NCI-H2171 treated with DMSO at 0.1 percent for 48 hours (cell line): Measurements from ENCODE around the gene PTRHD1.

Source experiments
- DNase-seq: peaks from one replicate; lab custom pipeline; 2025; lab: John Stamatoyannopoulos, UW

The PTRHD1 gene

GRCh38 chr2:24830351-24830750 is 37.2 kb upstream of the PTRHD1 start:
- DNase-seq: peak; percentile 27

DNA sequence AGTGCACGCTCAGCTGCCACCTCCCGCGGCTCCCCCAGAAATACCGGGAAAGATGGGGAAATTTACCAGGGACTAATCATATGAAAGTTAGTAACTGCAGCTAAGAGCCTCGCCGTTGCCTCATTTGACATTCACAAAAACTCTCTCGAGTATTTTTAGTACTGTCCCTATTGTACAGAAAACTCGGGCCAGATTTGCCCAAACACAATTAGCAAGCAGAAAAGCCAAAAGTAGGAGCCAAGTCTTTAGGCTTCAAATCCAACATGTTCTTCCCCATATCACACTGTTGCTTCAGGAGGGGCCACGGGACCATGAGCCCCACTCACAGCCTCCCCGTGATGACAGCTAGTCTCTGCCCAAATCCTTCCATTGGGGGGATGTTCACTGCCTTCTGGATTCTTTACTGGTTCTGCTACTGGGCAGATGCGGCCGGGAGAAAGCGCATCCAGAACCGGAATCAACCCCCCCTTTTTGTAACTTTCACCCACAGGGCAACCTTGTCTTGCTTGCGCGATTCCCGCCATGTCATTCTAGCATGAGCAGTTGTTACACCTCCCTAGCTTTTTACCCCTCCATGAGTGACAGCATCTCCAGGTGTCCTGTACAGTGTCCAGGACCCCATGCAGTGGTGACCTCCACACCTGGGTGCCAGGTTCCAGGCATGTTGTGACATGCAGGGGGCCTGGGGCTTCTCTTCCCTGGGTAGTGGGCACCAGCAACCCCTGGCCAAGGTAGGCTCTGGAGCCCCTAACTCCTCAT is 35.2 kb upstream of the PTRHD1 start:
- no peak for DNase-seq

- peak; percentile 87 for DNase-seq
Observed at GRCh38 chr2:24827321-24828237, 34.4 kb upstream of the PTRHD1 start.

- no peak for DNase-seq
Observed at GRCh38 chr2:24826773-24827145, 33.6 kb upstream of the PTRHD1 start.

GRCh38 chr2:24825883-24826772 is 32.9 kb upstream of the PTRHD1 start:
- no peak for DNase-seq

DNA sequence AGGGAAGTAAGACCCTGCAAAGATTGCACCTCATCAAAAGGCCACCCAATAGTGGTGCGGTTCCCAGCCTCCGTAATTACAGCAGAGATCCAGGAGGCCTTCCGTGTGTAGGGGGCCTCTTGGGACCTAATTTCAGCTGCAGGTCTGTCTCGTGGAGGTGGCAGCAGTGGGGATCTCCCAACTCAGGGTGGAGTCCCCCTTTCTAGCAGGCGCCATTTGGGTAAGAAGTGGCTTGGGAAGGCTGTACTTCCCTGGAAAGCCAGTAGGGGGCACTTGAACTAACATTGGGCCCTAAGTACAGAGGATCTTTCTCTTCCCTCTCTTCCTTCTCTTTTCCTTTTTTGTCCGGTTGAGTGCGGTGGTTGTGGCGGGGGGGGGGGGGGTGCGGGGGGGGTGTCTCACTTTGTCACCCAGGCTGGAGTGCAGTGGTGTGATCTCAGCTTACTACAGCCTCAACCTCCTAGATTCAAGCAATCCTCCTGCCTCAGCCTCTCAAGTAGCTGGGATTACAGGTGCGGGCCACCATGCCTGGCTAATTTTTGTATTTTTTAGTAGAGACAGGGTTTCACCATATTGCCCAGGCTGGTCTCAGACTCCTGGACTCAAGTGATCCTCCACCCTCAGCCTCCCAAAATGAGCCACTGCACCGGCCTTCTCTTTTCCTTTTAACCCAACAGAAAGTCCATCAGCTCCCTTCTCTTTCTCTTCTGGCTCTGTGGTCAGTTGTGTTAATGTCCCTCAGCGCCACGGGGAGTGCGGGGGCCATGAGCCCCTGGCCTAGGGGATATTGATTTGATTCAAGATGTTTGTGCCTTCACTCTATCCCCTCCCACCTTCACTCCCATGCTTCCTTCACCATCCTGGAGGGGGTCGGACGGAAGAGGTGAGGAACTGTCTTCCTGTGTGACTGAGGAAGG is 32.0 kb upstream of the PTRHD1 start:
- peak; percentile 20 for DNase-seq

- no peak for DNase-seq
Observed at GRCh38 chr2:24824071-24824588, 30.9 kb upstream of the PTRHD1 start.

DNA sequence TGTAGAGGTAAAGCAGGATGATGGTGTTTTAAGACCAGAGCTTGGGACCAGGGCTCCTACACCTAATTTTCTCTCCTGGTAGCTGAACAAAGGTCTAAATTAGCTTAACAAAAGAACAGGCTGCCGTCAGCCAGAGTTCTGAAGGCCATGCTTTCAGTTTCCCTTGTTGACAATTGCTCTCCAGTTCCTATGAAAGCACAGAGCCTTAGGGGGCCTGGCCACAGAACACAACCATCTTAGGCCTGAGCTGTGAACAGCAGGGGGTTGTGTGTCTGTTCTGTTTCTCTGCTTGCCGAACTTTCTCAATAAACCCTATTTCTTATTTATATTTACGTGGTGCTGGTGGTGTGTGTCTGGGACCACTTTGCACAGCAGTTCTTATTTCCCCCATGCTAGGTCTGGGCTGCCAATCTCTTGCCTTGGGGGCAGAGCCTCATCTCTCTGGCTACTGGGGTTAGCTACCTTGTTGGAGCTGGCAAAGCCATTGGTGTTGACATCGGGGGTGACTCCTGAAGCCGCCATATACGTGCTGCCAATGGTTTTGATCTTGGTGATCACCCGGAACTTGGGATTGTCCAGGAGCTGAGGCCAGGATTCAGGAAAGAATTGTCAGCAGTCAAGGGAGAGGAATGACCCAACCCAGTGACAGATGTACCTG is 29.0 kb upstream of the PTRHD1 start:
- no peak for DNase-seq

DNA sequence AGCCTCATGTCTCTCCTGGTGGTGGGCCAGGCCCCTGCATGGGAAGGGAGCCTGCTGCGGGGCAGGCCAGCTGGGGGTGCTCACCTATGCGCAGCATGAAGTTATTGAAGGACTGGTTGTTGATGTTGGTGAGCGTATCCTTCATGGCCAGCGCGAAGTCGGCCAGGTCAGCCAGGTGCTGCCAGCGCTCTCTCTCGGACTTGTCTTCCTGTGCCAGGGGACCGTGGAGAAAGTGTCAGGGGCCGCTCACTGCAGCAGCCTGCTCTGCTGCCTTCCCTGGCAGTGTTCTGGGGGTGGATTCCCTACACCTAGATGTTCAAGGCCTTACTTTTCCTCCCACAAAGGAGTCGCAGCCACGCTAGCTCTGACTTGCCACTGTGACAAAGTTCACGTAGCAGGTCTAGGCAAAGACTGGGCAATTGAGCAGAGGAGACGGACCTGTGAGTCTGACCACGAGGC is 28.3 kb upstream of the PTRHD1 start:
- DNase-seq: no peak

GRCh38 chr2:24820598-24821432 is 27.6 kb upstream of the PTRHD1 start:
- DNase-seq: peak; percentile 29

- DNase-seq: no peak
Observed at GRCh38 chr2:24820175-24820513, 27.0 kb upstream of the PTRHD1 start.

- DNase-seq: no peak
Observed at GRCh38 chr2:24819442-24820174, 26.4 kb upstream of the PTRHD1 start.

- no peak for DNase-seq
Observed at GRCh38 chr2:24818721-24819167, 25.6 kb upstream of the PTRHD1 start.

GRCh38 chr2:24816884-24817283 is 23.7 kb upstream of the PTRHD1 start:
- DNase-seq: no peak

DNA sequence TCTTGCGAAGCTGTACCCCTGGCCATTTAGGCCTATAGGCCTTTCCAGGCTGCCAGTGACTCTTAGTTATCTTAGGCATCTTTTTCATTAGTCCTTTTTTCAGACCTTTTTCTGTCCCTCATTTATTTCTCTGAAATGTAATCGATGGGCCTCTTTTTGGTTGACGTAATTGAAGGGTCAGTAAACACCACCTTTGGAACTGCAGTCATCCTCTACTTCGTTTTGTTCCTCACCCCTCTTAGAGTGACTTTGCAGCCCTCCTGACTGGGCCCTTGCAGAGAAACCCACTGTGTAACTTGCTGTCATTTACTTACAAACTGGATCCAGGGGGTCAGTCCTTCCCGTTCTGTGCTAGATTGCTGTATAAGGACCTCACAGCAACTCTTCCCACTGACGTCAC is 23.2 kb upstream of the PTRHD1 start:
- no peak for DNase-seq

DNA sequence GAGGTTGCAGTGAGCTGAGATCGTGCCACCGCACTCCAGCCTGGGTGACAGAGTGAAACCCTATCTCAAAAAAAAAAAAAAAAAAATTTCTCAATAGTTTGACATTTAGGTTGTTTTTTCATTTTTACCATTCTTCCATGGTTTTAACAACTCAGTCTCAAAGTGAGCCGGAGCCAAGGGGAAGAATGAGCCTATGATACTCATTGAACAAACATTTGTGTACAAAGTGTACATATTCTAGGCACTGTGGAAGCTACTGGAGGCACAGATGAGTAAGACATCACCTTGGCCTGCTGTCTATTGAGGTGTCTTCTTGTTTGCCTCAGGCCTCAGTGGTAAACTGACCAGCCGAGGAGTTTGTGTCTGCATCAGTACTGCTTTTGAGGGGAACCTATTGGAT is 22.0 kb upstream of the PTRHD1 start:
- no peak for DNase-seq

DNA sequence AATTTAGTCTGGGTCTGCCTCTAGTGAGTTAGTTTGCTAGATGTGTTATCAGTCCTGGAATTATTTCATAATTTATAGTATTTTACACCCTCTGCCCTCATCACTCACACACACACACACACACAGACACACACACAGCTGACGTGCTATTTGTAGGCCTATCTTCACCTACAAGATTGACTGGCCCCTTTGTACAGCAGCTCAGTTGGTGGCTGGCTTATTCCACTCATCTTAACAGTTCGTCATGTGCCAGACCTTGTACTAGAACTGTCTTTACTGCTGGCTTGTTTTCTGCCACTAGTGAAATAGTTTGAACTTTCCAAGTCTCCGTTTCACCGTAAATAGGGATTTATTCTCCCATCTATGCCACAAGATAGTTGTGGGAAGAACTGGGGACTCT is 21.3 kb upstream of the PTRHD1 start:
- no peak for DNase-seq

DNA sequence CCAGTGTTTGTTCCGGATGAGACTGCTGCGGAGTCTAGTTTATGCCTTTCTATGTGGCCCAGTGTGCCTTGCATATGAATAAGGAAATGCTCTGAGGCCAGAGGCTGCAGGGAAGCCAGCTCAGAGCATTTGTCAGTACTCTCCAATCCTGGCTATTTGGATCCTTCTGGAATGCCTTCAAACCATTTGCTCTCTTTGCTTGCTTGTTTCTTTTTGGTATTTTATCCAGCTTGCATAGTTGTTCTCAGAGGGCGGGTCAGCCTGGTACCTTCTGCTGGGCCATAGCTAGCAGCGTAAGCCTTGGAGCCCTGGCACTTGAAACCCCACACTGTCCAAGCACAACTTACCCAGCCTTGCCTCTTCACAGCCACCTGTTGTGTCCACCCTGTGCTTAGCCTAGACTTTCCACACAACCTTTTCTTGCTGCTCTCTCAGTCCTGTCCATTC is 20.5 kb upstream of the PTRHD1 start:
- DNase-seq: no peak
